ENCODE measurements around the gene MORN1.

Gene MORN1

GRCh38 chr1:2287649-2288048, 103.7 kb downstream of the MORN1 start:
- DNase-seq = no peak

- no peak for DNase-seq
These were observed 104.4 kb downstream of the MORN1 start for GRCh38 chr1:2286923-2287322.

- DNase-seq = no peak
These were observed 106.4 kb downstream of the MORN1 start for GRCh38 chr1:2284932-2285331.

- no peak for DNase-seq
These were observed 107.1 kb downstream of the MORN1 start for GRCh38 chr1:2283991-2284895.

GRCh38 chr1:2283371-2283990, 107.9 kb downstream of the MORN1 start:
- DNase-seq = no peak

- no peak for DNase-seq
These were observed 108.6 kb downstream of the MORN1 start for GRCh38 chr1:2282556-2283270.

GRCh38 chr1:2279817-2280216, 111.5 kb downstream of the MORN1 start:
- no peak for DNase-seq

GRCh38 chr1:2279210-2279639, 112.1 kb downstream of the MORN1 start:
- DNase-seq = no peak

GRCh38 chr1:2278591-2279209, 112.7 kb downstream of the MORN1 start:
- DNase-seq = no peak

- no peak for DNase-seq
These were observed 113.4 kb downstream of the MORN1 start for GRCh38 chr1:2277741-2278488.

- DNase-seq = no peak
These were observed 114.4 kb downstream of the MORN1 start for GRCh38 chr1:2276803-2277580.

- no peak for DNase-seq
These were observed 115.4 kb downstream of the MORN1 start for GRCh38 chr1:2275796-2276536.

- DNase-seq = no peak
These were observed 116.4 kb downstream of the MORN1 start for GRCh38 chr1:2274929-2275475.

GRCh38 chr1:2274231-2274928, 117.0 kb downstream of the MORN1 start:
- DNase-seq = no peak

- DNase-seq = no peak
These were observed 117.8 kb downstream of the MORN1 start for GRCh38 chr1:2273401-2274090.

- no peak for DNase-seq
These were observed 118.5 kb downstream of the MORN1 start for GRCh38 chr1:2272686-2273400.

GRCh38 chr1:2271841-2272655, 119.3 kb downstream of the MORN1 start:
- no peak for DNase-seq

Measured in activated effector memory CD4-positive, alpha-beta T cell treated with anti-CD3 and anti-CD28 coated beads, Interleukin-2, amount 50 U/mL, for 16 hours (primary cell).